ENCODE measurements around the gene SOX5. TPM values are rescaled to one million over a fixed set of nuclear protein-coding genes. Genes with fewer than 3 reads are reported as not detected.

Gene SOX5
- total and polyA plus RNA-seq, 11 donors = 0.49 to 4.9 (median 2.5) TPM

GRCh38 chr12:23681237-23681636 is 268.2 kb downstream of the SOX5 start:
- H3K9me3 ChIP-seq = peaks cover 0 to 21% (median 4%) of the 10 kb centered on the region in 12 donors
- no peaks in the 10 kb centered on the region for H3K27me3 ChIP-seq
- H3K4me1 ChIP-seq = no peaks in the 10 kb centered on the region
- H3K36me3 ChIP-seq = no peaks in the 10 kb centered on the region
- no peak for TF ChIP-seq CTCF (IDR thresholded peaks at IDR 0.05)
- TF ChIP-seq POLR2A (IDR thresholded peaks at IDR 0.05) = no peak
- intact Hi-C loops (cut with DNase I) = no loop called here
- ATAC-seq = no peak
- no peak overlapping the region for H3K4me3 ChIP-seq
- no peak overlapping the region for H3K27ac ChIP-seq
- DNase-seq = no peak

GRCh38 chr12:23674064-23674463 is 275.4 kb downstream of the SOX5 start:
- no peak overlapping the region for H3K4me3 ChIP-seq
- DNase-seq = no peak
- H3K9me3 ChIP-seq = no peaks in the 10 kb centered on the region
- no peak for ATAC-seq
- no peak for TF ChIP-seq POLR2A (IDR thresholded peaks at IDR 0.05)
- TF ChIP-seq CTCF (IDR thresholded peaks at IDR 0.05) = no peak
- H3K36me3 ChIP-seq = no peaks in the 10 kb centered on the region
- H3K27me3 ChIP-seq = no peaks in the 10 kb centered on the region
- intact Hi-C loops (cut with DNase I) = no loop called here
- 85 to 94% (median 92%) methylated on average over 7 of the region's 7 CpGs for WGBS, 4 donors
- peaks cover 0 to 4% (median 0%) of the 10 kb centered on the region in 12 donors for H3K4me1 ChIP-seq
- no peak overlapping the region for H3K27ac ChIP-seq

DNA sequence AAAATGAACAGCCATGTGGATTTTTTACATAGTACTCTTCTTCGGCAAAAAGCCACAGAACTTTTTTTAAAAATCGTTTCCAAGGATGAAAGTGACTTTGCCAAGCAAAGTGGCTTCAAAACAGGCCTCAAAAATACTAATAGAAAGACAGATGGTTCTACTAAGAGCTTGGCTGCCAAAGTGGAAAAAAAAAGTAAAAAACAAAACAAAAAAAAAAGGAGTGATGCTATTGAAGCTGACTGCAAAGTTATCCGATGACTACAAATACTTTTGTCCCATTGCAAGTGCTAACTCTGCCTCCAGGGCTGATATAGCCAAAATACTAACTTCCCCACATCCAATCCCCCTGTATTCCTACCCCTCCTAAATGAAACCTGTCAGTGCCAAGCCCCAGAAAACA is 277.6 kb downstream of the SOX5 start:
- Histone ChIP-seq H3K9me3 (no peaks in the 10 kb centered on the region), H3K27ac (no peak overlapping the region), H3K4me3 (no peak overlapping the region), H3K4me1 (peaks cover 0 to 4% (median 0%) of the 10 kb centered on the region in 12 donors), H3K36me3 (no peaks in the 10 kb centered on the region), H3K27me3 (no peaks in the 10 kb centered on the region)
- ATAC-seq = no peak
- intact Hi-C loops (cut with DNase I) = no loop called here
- TF ChIP-seq POLR2A (IDR thresholded peaks at IDR 0.05) (no peak), CTCF (IDR thresholded peaks at IDR 0.05) (no peak)
- 53 to 64% (median 62%) methylated on average over 3 of the region's 3 CpGs for WGBS, 4 donors
- no peak for DNase-seq

- Histone ChIP-seq H3K9me3 (no peaks in the 10 kb centered on the region), H3K4me1 (peaks cover 0 to 4% (median 0%) of the 10 kb centered on the region in 12 donors), H3K36me3 (no peaks in the 10 kb centered on the region), H3K27me3 (no peaks in the 10 kb centered on the region), H3K27ac (peak overlapping the region in 1 of 12 donors; percentile 35), H3K4me3 (no peak overlapping the region)
- DNase-seq = no peak
- WGBS, 4 donors = 75 to 88% (median 81%) methylated on average over 2 of the region's 2 CpGs
- ATAC-seq = no peak
- TF ChIP-seq POLR2A (IDR thresholded peaks at IDR 0.05) = no peak
- TF ChIP-seq CTCF (IDR thresholded peaks at IDR 0.05) = no peak
- intact Hi-C loops (cut with DNase I) = no loop called here
These were observed 278.8 kb downstream of the SOX5 start for GRCh38 chr12:23670684-23671083.

Measured in heart left ventricle (tissue), 16 donors.